Right lobe of liver (tissue), 4 donors: ENCODE data around the gene EHD3.

Source experiments
- CTCF ChIP-seq, 4 donors: fragments of 200-600 bp in 3 of 4; fragments of 450-650 bp in 1 of 4; IDR thresholded peaks; one replicate each; pipeline versions ENCODE4 v1.5.1 to v1.8.0; 2016 to 2022; ENCODE audit warnings: antibody characterized with exemption in 4 of 4, mild to moderate bottlenecking in 2 of 4
- POLR2A ChIP-seq: fragments of 450-650 bp; IDR thresholded peaks from one replicate; pipeline ENCODE4 v1.6.1; 2017; ENCODE audit warnings: antibody characterized with exemption, mild to moderate bottlenecking
- donor health status: DM: no; HTN: no; CAD: no.
- donor health status: DM: no; HTN: no; CAD: no.
- donor health status: DM: no; HTN: yes; CAD: no.

DNA sequence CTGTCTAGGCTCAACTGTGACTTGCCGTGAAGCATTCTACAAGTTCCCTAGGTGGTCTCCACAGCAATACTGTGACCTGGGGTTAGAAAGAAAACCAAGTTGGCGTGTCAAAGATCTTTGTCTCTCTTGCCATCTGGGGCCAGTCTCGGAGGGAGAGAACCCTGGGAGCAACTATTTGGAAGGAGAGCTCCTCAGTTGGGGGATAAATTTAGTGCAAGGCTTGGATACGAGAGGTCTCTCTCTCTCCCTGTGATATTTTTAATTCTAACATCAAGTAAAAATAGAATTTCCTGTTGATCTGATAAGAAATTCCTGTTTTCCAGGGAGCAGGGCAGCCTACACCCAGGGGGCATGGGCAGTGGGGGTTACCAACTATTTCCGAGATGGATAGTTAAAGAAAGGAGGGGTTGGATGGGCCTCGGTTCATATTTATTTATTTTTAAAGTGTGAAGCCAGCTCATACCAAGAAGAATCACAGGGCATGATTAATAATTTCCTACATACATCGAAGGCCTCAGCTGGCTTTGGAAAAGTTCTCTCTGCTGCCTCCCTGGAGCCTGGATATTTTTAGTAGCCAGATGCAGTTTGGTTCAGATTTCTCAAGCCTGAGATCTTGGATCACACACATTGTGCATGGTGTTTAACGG lies 62.8 kb downstream of the EHD3 start:
- no peak for TF ChIP-seq POLR2A
- TF ChIP-seq CTCF (IDR thresholded peaks at IDR 0.05) = no peak
